ENCODE data around the gene CNPPD1.

Gene CNPPD1

GRCh38 chr2:219155054-219155644 lies 21.6 kb downstream of the CNPPD1 start:
- TF ChIP-seq CTCF (IDR thresholded peaks at IDR 0.05; ENCODE audit: low read depth, low read length, missing control alignments): peak; percentile 47
- no peak overlapping the region for H3K4me3 ChIP-seq (ENCODE audit: low read depth, low read length)
- no peak for DNase-seq (ENCODE audit: low read depth)

- H3K4me3 ChIP-seq (ENCODE audit: low read depth, low read length): no peak overlapping the region
- DNase-seq (ENCODE audit: low read depth): no peak
- TF ChIP-seq CTCF (IDR thresholded peaks at IDR 0.05; ENCODE audit: low read depth, low read length, missing control alignments): no peak
Observed at GRCh38 chr2:219149667-219150066, 27.1 kb downstream of the CNPPD1 start.

- no peak for TF ChIP-seq CTCF (IDR thresholded peaks at IDR 0.05; ENCODE audit: low read depth, low read length, missing control alignments)
- H3K4me3 ChIP-seq (ENCODE audit: low read depth, low read length): no peak overlapping the region
- DNase-seq (ENCODE audit: low read depth): no peak
Observed at GRCh38 chr2:219142329-219142728, 34.4 kb downstream of the CNPPD1 start.

- no peak for TF ChIP-seq CTCF (IDR thresholded peaks at IDR 0.05; ENCODE audit: low read depth, low read length, missing control alignments)
- no peak overlapping the region for H3K4me3 ChIP-seq (ENCODE audit: low read depth, low read length)
- DNase-seq (ENCODE audit: low read depth): no peak
Observed at GRCh38 chr2:219140722-219141121, 36.0 kb downstream of the CNPPD1 start.

- H3K4me3 ChIP-seq (ENCODE audit: low read depth, low read length): no peak overlapping the region
- TF ChIP-seq CTCF (IDR thresholded peaks at IDR 0.05; ENCODE audit: low read depth, low read length, missing control alignments): no peak
- no peak for DNase-seq (ENCODE audit: low read depth)
Observed at GRCh38 chr2:219133976-219134375, 42.7 kb downstream of the CNPPD1 start.

GRCh38 chr2:219131744-219132143 lies 45.0 kb downstream of the CNPPD1 start:
- DNase-seq (ENCODE audit: low read depth): no peak
- no peak overlapping the region for H3K4me3 ChIP-seq (ENCODE audit: low read depth, low read length)
- TF ChIP-seq CTCF (IDR thresholded peaks at IDR 0.05; ENCODE audit: low read depth, low read length, missing control alignments): no peak

- TF ChIP-seq CTCF (IDR thresholded peaks at IDR 0.05; ENCODE audit: low read depth, low read length, missing control alignments): no peak
- H3K4me3 ChIP-seq (ENCODE audit: low read depth, low read length): no peak overlapping the region
- DNase-seq (ENCODE audit: low read depth): no peak
Observed at GRCh38 chr2:219131327-219131726, 45.4 kb downstream of the CNPPD1 start.

Data from GM12864 (cell line).